Measurements from ENCODE around the gene EYS. TPM values are rescaled to one million over a fixed set of nuclear protein-coding genes. Genes with fewer than 3 reads are reported as not detected.

EYS gene
- total RNA-seq, 1 experiment from 2014 or later = 0.13 TPM

DNA sequence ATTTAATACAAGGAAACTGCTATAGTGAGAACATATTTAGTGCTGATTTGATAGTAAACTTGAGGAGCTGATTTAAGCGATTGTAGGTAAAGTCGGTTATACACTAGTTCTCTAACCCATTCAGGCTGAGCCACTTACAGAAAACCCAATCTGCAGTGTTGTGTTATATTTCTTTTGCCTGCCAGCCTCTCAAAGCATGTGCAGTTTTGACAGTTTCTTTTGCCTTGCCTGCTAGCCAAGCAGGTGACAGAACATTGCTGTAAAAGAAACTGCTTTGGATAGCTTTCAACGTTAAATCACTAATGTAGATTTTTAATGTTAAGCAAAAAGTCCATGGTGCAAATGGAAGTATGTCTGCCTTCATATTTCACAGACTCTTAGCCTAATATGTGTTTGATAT lies 982.9 kb downstream of the EYS start:
- DNase-seq (ENCODE audit: low spot score) = no peak

DNA sequence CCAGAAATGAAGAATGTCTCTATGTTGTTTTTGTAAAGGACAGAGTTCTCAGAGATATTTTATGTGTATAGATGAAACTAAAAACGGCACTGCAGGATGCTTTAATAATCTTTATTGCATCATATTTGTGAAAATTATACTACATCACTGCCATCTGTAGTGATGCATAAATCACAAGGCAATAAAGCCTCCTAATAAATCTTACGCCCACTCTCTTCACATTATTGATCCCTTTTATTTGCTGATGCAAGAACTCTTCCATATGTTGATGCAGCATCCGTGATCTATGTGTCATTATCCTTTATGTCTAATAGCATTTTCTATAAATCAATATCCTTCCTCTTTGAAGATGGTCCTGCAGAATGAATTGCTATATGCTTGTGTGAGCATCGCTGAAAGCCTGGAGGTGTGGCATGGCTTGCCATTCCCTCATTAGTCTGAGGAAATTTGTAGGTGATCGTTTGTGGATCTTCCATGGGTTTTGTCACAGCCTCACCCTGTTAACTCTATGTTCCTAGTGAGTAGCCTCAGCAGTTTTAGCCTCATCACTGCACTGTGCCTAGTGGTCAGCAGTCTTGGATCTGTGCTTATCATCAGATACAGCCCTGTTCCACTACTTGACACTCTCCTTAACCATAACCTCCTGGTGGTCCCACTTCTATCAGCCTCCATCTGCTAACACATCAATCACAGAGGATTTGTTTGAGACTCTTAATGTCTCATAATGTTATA lies 983.5 kb downstream of the EYS start:
- DNase-seq (ENCODE audit: low spot score) = no peak

DNA sequence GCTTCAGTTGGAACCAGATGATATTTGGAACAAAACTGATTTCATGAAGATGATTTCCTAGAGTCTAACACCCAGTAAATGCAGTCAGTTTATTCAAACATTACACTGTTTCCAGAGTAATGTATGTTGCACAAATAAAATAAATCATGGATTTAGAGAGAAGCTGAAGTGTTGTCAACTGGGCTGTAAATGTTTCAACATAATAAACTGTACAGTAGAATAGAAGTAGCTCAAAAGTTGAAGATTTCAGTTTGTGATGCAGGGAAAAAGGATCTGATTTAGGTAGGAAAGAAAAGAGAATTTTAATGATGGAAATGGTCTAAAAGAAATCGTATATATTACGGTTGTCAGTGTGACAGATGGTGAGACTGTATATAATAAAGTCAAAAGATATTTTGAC lies 985.2 kb downstream of the EYS start:
- no peak for DNase-seq (ENCODE audit: low spot score)

DNA sequence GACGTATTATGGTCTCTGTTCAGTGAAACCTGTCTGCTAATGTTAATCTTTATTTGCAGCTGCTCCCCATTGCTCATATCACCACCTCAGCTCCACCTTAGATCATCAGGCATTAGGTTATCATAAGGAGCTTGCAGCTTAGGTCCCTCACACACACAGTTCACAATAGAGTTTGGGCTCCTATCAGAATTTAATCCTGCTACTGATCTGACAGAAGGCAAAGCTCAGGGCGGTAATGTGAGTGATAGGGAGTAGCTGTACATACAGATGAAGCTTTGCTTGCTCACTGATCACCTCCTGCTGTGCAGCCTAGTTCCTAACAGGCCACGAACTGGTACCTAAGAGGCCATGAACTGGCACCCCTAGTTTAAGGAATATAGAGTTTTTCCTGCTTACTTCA lies 989.7 kb downstream of the EYS start:
- DNase-seq (ENCODE audit: low spot score) = no peak

DNA sequence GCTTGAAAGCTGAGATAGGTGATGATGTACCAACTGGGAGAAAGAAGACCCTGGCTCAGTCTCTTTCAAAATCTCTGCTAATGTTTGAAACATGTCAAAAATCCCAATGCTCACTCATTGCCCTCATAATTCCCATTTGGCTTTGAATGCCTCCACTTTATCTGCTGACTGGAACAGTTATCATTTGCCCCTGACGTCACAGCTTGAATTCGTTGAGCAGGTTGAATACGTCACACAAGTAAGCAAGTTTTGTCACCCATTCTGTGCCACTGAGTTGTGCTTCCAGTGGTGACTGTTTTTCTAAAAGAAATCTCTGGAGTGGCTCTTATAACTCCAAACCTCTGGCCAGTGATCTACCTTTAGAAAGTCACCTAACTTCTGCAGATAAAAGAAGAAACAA lies 991.4 kb downstream of the EYS start:
- no peak for DNase-seq (ENCODE audit: low spot score)

DNA sequence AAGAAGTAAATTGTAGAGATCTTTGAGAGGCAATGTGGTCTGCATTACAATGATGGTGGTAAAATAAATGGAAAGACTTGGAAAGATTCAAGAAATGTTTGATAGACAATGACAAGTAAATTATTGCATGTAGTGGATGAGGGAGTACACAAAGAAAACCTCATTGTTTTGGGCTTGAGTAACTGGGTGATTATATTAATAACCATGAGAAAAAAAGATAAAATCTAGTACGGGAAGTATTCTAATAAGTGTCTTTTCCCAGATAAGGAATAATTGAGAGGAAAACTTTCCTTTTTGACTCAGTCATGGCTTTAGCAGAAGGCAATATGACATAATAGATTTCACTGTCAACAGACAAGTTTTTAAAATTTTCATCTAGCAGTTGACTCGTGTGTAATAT lies 993.0 kb downstream of the EYS start:
- DNase-seq (ENCODE audit: low spot score) = no peak

DNA sequence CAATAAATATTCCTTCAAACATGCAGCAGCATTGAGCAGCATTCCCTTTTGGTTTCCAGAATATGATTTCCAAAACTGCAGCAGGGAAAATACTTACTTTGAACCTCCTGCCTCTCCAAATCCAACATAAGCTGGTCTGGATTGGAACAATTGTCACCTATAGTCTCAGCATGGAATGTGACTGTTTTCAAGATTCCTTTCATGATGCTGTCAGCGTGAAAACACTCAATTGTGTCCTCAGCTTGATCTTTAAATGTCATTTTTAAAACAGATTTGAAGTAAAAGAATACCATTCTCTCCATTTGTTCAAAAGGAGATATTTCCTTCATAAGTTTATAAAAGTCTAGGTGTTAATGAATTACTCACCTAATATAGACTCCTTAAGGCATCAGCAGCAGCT lies 993.9 kb downstream of the EYS start:
- no peak for DNase-seq (ENCODE audit: low spot score)

DNA sequence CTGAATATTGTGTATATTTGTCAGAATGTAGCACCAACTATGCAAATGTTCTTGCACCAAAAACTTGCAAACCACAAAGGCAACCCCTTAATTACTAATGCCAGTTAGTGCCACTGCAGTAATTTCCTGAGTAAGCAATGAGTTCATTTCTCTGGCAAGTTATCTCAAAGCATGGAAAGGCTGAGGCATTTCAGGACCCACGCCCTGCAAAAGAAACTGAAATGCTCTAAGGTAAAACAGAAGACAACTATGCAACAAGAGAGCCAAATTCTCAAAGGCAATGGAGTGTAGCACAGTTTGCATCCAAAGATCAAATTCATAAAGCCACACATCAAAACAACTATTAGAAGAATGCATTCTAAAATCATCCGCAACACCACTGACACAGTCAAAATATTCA lies 994.4 kb downstream of the EYS start:
- DNase-seq (ENCODE audit: low spot score) = no peak

DNA sequence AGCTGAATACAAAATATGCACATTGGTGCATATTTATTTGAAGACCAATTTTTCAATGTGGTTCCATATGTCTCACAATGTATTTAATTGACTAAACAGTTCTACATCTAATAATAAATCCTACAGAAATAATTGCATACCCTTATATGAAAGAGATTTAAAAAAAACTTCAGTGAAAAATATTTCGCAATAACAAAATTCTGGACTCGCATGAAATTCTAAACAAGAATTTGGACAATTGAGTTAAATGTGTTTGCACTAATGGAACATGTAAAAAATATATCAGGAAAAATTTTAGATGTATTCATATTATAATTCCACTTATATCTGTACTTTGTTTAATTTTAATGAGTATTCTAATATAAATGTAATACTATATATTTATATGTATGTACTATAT lies 1003.1 kb downstream of the EYS start:
- no peak for DNase-seq (ENCODE audit: low spot score)

DNA sequence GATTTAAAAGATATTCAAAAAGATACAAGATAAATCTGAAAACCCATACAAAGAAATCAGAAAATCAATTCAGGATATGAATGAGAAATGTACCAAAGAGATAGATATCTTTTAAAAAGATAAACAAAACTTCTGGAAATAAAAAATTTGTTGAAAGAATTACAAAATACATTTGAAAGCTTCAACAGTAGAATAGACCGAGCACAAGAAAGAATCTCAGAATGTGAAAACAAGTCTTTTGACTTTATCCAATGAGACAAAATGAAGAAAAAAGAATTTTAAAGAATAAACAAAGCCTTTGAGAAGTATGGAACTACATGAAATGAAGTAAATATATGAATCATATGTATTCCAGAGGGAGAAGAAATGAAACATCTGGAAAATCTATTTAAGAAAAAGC lies 1011.0 kb downstream of the EYS start:
- DNase-seq (ENCODE audit: low spot score) = no peak

DNA sequence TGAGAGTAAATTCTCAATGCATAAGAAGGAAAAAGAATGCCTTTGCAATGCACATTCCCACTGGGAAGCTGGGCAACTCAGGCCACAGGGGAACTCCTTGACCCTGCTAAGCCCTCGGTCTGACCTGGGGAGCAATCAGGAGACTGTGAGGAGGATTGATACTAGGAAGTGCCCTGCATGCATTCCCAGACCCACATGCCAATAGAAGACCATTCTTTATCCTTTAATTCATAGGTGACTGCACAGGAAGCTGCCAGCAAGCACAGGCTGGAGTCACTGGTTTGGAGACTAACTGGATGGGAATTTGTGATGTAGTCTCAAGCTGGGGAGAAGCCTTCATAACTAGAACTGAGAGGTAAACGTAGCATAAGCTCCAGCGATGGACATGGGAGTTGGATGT lies 1012.7 kb downstream of the EYS start:
- DNase-seq (ENCODE audit: low spot score) = no peak

DNA sequence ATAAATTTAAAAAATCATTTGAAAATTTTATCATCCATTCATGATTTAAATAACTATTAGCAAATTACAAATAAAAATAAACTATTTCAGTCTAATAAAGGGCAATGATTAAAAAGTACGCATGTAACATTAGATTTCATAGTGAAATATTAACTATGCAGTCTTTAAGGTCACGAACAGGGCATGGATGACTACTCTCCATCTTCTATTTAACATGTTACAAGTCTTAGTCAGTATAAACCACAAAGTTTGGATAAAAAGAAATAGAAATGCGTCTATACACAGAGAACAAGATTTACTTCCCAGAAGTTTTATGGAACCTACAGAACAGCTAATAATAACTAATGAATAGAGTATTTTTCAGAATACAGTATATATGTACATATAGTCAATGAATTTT lies 1016.0 kb downstream of the EYS start:
- DNase-seq (ENCODE audit: low spot score) = no peak

DNA sequence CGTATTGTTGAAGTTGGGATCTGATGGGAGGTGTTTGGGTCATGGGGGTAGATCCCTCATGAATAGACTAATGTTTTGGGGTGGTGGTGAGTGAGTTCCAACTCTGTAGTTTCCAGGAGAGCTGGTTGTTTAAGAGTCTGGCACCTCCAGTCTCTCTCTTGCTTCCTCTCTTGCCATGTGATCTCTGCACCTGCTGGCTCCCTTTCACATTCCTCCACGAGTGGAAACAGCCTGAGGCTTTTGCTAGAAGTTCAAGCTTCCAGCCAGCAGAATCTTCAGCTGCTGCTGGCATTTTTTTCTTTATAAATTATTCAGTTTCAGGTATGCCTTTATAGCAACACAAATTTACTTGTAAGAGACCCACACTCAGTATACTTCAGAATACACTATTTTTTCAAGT lies 1021.6 kb downstream of the EYS start:
- DNase-seq (ENCODE audit: low spot score) = no peak

DNA sequence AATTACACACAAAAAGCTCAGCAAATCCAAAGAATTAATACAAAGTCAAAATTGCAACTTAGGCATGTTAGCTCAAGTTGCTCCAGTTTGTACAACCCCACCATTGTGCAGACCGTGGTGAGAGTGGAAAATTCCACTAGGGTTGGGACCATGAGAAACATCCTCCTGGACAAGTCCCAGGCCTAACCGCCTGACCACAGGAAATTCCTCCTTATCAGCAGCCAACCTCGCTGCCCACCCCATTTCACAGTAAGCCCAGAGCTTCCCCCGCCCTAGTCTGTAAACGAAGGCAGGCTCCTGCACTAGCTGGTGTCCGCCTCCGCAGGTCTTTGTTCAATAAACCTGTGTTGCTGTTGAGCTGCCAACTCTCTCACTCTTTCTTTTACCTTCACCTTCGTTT lies 1023.3 kb downstream of the EYS start:
- peak; percentile 69 for DNase-seq (ENCODE audit: low spot score)

DNA sequence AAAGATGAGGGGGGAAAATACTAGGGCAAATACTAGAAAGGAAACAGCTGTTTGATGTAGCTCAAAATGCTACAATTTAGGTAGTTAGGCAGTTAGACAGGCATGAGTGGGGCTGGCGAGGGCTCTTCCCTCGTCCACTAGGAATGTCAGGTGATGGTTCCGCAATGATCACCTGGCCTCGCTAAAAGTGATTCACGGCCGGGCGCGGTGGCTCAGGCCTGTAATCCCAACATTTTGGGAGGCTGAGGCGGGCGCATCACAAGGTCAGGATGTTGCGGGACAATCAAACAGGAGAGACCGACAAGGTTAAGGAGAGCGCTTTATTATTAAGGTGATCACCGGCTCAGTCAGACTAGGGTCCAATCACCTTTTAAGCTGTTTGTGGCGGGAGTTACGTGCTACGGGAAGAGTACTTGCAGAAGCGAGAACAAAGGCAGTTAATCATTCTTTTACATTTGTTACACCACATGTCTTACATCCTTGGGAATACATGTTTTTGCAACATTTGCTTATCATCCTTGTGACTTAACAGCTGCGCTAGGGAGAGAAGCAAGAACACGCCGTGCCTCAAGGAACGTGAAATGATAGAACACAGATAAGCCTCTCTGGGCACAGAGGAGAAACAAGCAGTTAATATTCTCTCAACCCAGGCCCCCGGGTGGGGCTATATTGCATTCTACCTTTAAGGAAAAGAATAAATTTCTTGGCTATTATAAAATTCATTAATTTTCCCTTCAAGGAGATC lies 1025.4 kb downstream of the EYS start:
- no peak for DNase-seq (ENCODE audit: low spot score)

DNA sequence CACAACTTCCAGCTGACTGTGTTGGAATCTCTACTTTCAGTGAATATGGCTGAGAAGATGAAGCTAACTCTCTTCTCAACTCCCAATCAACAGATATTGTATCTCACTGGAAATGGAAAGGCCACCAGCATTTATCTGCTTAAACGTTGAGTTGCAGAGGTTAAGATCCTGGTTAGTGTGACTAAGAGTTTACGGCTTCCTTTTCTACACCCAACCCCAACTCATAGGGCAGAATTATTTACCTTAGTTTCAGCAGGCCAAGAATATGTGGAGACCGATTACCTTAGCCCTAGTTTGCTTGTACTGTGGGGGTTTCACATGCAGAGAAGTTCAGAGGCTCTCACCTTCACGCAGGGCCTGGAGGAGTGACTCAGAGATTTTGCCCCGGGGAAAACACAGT lies 1026.6 kb downstream of the EYS start:
- DNase-seq (ENCODE audit: low spot score) = peak; percentile 76

DNA sequence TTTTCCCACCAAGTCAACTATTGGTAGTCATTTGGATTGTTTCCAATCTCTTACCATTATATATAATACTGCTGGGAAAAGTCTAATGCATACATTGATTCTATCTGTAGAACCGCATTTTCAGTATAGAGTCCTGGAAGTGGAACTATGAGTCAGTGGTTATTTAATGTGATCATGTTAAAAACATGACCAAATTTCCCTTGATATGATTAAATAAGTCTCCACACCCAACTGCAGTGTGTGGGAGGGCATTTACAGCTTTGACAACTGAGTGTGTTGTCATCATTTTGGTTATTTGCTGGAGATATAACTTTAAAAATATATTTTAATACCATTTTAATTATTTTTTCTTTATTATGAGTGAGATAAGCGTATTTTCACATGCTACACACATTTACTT lies 1027.6 kb downstream of the EYS start:
- DNase-seq (ENCODE audit: low spot score) = peak; percentile 20

DNA sequence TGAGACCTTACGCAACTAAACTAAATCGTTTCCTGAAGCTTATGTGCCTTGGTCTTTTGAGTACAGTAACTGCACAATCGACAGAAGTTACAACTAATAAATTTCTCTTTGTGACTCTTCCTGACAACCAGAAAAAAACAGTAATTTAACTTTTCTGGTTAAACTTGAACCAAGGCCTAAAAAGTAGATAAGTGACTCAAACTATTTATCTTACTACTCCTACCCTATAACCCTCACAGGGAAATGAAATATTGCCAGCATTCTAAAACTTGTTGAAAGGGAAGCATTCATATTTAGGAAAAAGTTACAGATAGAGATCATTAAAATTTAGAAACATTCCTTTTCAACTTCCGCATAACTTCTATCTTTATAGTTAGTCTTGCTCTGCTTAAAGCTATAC lies 1034.4 kb downstream of the EYS start:
- DNase-seq (ENCODE audit: low spot score) = no peak

DNA sequence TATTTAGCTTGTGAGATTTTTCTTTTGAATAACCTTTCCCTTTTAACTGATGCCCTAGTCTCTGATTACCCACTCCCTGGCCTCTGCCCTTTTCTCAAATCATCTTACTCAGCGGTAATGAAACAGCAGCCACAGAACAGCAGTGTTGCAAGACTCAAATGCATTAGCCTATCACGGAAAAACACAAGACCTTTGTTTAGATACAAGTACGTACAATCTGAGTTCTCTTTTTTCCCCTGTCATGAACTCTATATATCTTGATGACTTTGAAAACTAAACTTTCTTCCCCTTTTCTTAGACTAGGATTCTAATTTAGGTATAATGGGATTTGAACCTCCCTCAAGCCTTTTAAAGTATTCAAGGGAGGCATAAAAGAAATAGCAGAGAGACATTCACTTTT lies 1034.9 kb downstream of the EYS start:
- DNase-seq (ENCODE audit: low spot score) = no peak

DNA sequence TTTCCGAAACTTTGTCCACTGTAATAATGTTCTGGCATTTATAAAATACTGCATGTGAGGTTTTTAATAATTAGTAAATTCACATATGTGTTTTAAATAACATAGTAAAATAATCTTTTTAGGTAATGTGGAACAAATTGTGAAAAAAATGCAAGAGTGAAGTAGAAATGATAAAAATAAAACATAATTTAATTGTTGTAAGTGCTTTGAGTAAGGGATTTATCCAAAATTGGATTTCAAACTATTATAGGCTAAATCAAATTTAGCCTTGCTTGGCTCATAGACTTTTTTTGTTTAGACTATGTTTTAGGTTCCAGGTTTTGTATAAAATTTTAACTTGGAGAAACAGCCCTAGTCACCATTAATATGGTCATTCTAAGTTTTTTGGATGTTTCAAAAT lies 1041.9 kb downstream of the EYS start:
- DNase-seq (ENCODE audit: low spot score) = no peak

DNA sequence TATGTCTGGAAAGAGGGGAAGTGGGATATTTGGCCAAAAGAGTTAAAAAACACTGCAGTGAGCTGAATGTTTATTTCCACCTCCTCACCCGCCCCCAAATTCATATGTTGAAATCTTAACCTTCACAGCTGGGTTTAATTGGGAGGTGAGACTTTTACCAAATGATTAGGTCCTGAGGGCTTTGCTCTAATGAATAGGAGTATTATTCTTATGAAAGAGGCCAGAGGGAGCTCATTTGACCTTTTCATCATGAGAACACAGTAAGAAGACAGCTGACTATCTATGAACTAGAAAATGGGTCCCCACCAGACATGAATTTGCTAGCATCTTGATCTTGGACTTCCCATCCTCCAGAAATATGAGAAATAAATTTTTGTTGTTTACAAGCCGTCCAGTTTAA lies 1042.5 kb downstream of the EYS start:
- no peak for DNase-seq (ENCODE audit: low spot score)

DNA sequence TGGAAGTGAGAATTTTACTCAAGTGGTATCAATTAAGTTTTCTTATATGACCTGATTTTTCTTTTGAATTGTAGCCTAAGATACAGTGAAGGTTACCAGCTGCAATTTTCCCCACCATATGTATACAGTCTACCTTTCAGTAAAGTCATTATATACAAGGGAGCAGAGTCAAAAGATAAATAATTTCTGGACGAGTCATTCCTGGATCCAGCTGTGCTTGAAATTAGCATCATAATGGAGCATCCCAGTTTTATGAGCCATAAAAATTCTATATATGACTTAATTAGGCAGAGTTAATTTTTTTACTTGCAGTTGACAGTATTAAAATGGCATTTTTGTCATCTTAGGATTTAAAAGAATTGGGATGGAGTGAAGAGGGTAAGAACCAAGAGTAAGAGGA lies 1063.0 kb downstream of the EYS start:
- DNase-seq (ENCODE audit: low spot score) = no peak

DNA sequence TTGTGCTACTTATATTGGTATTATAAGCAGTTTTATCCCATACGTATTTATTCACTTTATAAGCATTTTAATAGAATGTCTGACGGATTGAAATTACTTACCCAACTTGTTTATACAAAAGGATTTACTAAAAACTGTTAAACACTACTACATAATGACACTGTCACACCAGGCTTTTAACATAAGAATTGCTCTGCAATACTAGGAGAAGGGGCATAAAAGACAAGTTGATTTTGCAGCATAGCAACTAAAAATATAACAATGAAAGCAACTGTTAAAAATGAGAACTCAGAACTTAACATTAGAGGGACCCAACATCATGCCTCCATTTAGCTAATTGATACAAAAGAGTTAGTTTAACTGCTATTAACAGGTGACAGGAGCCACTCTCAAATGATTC lies 1076.1 kb downstream of the EYS start:
- no peak for DNase-seq (ENCODE audit: low spot score)

DNA sequence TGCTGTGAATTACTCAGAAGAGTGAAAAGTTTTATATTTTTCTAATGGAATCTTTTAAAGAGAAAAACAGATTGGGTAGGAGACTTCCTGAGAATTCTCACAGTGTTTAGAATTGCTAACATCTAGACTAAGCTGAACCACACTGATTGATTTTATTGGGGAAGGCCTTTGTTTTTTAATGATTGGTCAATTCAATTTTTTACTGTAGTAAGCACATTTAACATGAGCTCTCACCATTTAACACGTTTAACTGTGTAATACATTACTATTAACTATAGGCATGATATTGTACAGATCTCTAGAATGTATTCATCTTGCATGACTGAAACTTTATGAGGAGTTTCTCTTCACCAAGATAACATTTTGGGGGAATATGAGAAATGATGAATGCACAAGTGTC lies 1084.1 kb downstream of the EYS start:
- no peak for DNase-seq (ENCODE audit: low spot score)

Data from HT-29 (cell line).